Mesenchymal stem cell (in vitro differentiated cells and primary cell): ENCODE measurements around the gene GHITM.

Source experiments
- DNase-seq: peaks from one replicate; pipeline ENCODE4 v3.0.0-alpha.2; 2013
- H2AFZ ChIP-seq: one replicate; pipeline ENCODE4 v1.6.1; 2013; ENCODE audit warnings: low read depth, mild to moderate bottlenecking, control low read depth, inconsistent platforms, low read length, moderate library complexity
- H2AK5ac ChIP-seq: 2 replicates; pipeline ENCODE4 v1.6.1; 2013; ENCODE audit warnings: low read length, moderate library complexity, mild to moderate bottlenecking, inconsistent platforms; ENCODE audit not compliant: severe bottlenecking
- H2BK120ac ChIP-seq: one replicate; pipeline ENCODE4 v1.6.1; 2013; ENCODE audit warnings: low read depth, mild to moderate bottlenecking, inconsistent platforms, low read length, moderate library complexity
- H2BK12ac ChIP-seq, 2 experiments: one replicate each; pipeline ENCODE4 v1.6.1; 2013; ENCODE audit warnings: inconsistent platforms in 2 of 2, low read length in 2 of 2, mild to moderate bottlenecking in 2 of 2, moderate library complexity in 2 of 2, control low read depth in 1 of 2
- H2BK15ac ChIP-seq: one replicate; pipeline ENCODE4 v1.6.1; 2013; ENCODE audit warnings: mild to moderate bottlenecking, low read depth, inconsistent platforms; ENCODE audit not compliant: poor library complexity, severe bottlenecking
- H2BK5ac ChIP-seq: 2 replicates; pipeline ENCODE4 v1.6.1; 2013; ENCODE audit warnings: low read depth, mild to moderate bottlenecking, low read length, control low read depth, inconsistent platforms; ENCODE audit not compliant: poor library complexity, severe bottlenecking
- H3K14ac ChIP-seq, 2 experiments: one replicate each; pipeline ENCODE4 v1.6.1; 2013; ENCODE audit warnings: inconsistent platforms in 2 of 2, low read length in 2 of 2, control low read depth in 1 of 2, mild to moderate bottlenecking in 1 of 2, moderate library complexity in 1 of 2
- H3K18ac ChIP-seq, 2 experiments: one replicate each; pipeline ENCODE4 v1.6.1; 2013; ENCODE audit warnings: inconsistent platforms in 2 of 2, low read length in 2 of 2, control low read depth in 1 of 2, low read depth in 1 of 2, mild to moderate bottlenecking in 1 of 2
- H3K23ac ChIP-seq, 2 experiments: one replicate each; pipeline ENCODE4 v1.6.1; 2013; ENCODE audit warnings: inconsistent platforms in 2 of 2, low read length in 2 of 2, mild to moderate bottlenecking in 2 of 2, moderate library complexity in 2 of 2, control low read depth in 1 of 2
- H3K27ac ChIP-seq: 2 replicates; pipeline ENCODE4 v1.5.1; 2013; ENCODE audit warnings: mild to moderate bottlenecking, moderate library complexity, low read length, control low read depth, inconsistent platforms; ENCODE audit not compliant: poor library complexity, severe bottlenecking
- H3K27me3 ChIP-seq, 2 experiments: 2 replicates each; pipeline versions ENCODE4 v1.6.1 to v1.7.0; 2013; ENCODE audit warnings: low read length in 2 of 2, mild to moderate bottlenecking in 2 of 2, moderate library complexity in 2 of 2, control low read depth in 1 of 2, inconsistent platforms in 1 of 2; ENCODE audit not compliant: control insufficient read depth in 1 of 2, insufficient read depth in 1 of 2
- H3K36me3 ChIP-seq, 2 experiments: 2 replicates each; pipeline versions ENCODE4 v1.6.1 to v1.7.0; 2013; ENCODE audit warnings: low read length in 2 of 2, control low read depth in 1 of 2, inconsistent platforms in 1 of 2, low read depth in 1 of 2, mild to moderate bottlenecking in 1 of 2; ENCODE audit not compliant: insufficient read depth in 2 of 2, control insufficient read depth in 1 of 2
- H3K4ac ChIP-seq, 2 experiments: one replicate each; pipeline ENCODE4 v1.6.1; 2013; ENCODE audit warnings: inconsistent platforms in 2 of 2, low read length in 2 of 2, mild to moderate bottlenecking in 2 of 2, moderate library complexity in 2 of 2, control low read depth in 1 of 2, low read depth in 1 of 2
- H3K4me1 ChIP-seq: 2 replicates; pipeline ENCODE4 v1.6.1; 2013; ENCODE audit warnings: low read depth, low read length, control low read depth; ENCODE audit not compliant: control insufficient read depth, insufficient read depth
- H3K4me2 ChIP-seq: 2 replicates; pipeline ENCODE4 v1.6.1; 2013; ENCODE audit warnings: low read length, mild to moderate bottlenecking, inconsistent platforms; ENCODE audit not compliant: poor library complexity, severe bottlenecking
- H3K4me3 ChIP-seq, 2 experiments: 2 replicates each; pipeline versions ENCODE4 v1.5.1 to v1.7.0; 2013; ENCODE audit warnings: low read length in 2 of 2, mild to moderate bottlenecking in 2 of 2, control low read depth in 1 of 2, low read depth in 1 of 2; ENCODE audit not compliant: insufficient read depth in 1 of 2
- H3K79me1 ChIP-seq: replicated peaks from 2 replicates; pipeline ENCODE4 v1.6.1; 2013; ENCODE audit warnings: mild to moderate bottlenecking, control low read depth, low read length, inconsistent platforms; ENCODE audit not compliant: poor library complexity, severe bottlenecking
- H3K9ac ChIP-seq: 2 replicates; pipeline ENCODE4 v1.7.0; 2013; ENCODE audit warnings: mild to moderate bottlenecking, low read length, moderate library complexity
- H3K9me3 ChIP-seq: 2 replicates; pipeline ENCODE4 v1.7.0; 2013; ENCODE audit warnings: mild to moderate bottlenecking, low read length; ENCODE audit not compliant: control insufficient read depth
- H4K8ac ChIP-seq: one replicate; pipeline ENCODE4 v1.6.1; 2013; ENCODE audit warnings: inconsistent platforms, mild to moderate bottlenecking, low read length, moderate library complexity
- H4K91ac ChIP-seq: one replicate; pipeline ENCODE4 v1.6.1; 2013; ENCODE audit warnings: mild to moderate bottlenecking, low read length, inconsistent platforms
- WGBS: methylation state at CpG from one replicate; pipeline ENCODE4 v1.1.7; 2013; ENCODE audit warnings: mixed read lengths; 5-methylcytosine and 5-hydroxymethylcytosine counted together

Gene GHITM

DNA sequence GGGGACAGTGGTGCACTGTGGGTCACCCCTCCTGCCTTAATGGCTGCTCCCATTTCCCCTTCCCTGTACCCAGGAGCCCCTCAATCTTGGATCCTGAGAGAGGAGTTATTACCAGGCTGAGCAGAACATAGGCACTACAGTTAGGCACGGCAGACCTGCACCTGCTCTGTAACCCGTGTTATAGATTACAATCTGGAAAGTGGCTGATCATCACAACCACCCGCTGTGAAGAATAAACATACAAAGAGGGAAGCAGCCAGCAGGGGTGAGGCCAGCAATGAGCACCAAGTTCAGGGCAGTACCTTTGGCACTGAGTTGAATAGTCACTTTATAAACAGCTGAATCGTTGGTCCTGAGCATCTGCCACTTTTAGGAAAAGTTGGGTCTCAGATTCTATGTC lies 56.8 kb downstream of the GHITM start:
- no peak overlapping the region for H3K9ac ChIP-seq
- no peak overlapping the region for H3K4me2 ChIP-seq
- DNase-seq, result no peak
- H2BK5ac ChIP-seq, result no peak overlapping the region
- H3K23ac ChIP-seq, result no peak overlapping the region
- no peak overlapping the region for H3K4me3 ChIP-seq
- no peaks in the 10 kb centered on the region for H3K79me1 ChIP-seq
- H3K14ac ChIP-seq, result no peak overlapping the region
- no peak overlapping the region for H3K4ac ChIP-seq
- H2BK12ac ChIP-seq, result no peak overlapping the region
- H2AFZ ChIP-seq, result no peak overlapping the region
- H3K18ac ChIP-seq, result no peak overlapping the region
- H3K27me3 ChIP-seq, result peaks cover 42 to 90% of the 10 kb centered on the region in 2 experiments
- H3K9me3 ChIP-seq, result no peaks in the 10 kb centered on the region
- H2BK120ac ChIP-seq, result no peak overlapping the region
- H4K8ac ChIP-seq, result no peak overlapping the region
- H2AK5ac ChIP-seq, result no peak overlapping the region
- 66% methylated on average over 4 of the region's 4 CpGs for WGBS
- H4K91ac ChIP-seq, result no peak overlapping the region
- H2BK15ac ChIP-seq, result no peak overlapping the region
- no peaks in the 10 kb centered on the region for H3K36me3 ChIP-seq
- H3K27ac ChIP-seq, result no peak overlapping the region
- peaks cover 21% of the 10 kb centered on the region for H3K4me1 ChIP-seq

DNA sequence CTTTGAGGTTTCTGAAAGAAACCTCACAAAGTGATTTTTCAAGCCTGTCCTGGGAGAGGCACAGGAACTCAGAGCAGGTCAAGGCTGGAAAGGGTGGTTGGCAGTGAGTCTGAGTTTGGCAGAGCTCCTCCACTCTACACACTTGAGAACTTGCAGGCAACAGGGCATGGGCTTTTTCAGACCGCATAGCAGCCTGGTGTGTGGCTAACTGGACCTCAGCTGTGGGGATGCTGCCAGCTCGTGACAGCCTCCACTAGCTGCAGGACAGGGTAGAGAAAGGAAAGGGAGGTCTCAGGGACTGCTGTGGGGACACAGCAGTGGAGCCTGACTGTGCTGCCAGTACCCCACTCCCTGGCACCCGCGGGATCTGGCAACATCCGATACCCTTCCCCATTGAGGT lies 57.6 kb downstream of the GHITM start:
- Histone ChIP-seq H2BK15ac (no peak overlapping the region), H3K14ac (no peak overlapping the region), H3K4me2 (no peak overlapping the region), H2AFZ (no peak overlapping the region), H2BK12ac (no peak overlapping the region), H3K9ac (no peak overlapping the region), H2BK5ac (no peak overlapping the region), H3K36me3 (no peaks in the 10 kb centered on the region), H3K4ac (no peak overlapping the region), H4K8ac (no peak overlapping the region), H3K79me1 (no peaks in the 10 kb centered on the region), H3K4me1 (peaks cover 21% of the 10 kb centered on the region), H3K4me3 (no peak overlapping the region), H3K27ac (no peak overlapping the region), H3K23ac (no peak overlapping the region), H4K91ac (no peak overlapping the region), H2AK5ac (no peak overlapping the region), H3K27me3 (peaks cover 40 to 88% of the 10 kb centered on the region in 2 experiments), H3K18ac (no peak overlapping the region), H3K9me3 (no peaks in the 10 kb centered on the region), H2BK120ac (no peak overlapping the region)
- WGBS, result 74% methylated on average over 2 of the region's 5 CpGs
- DNase-seq, result no peak

DNA sequence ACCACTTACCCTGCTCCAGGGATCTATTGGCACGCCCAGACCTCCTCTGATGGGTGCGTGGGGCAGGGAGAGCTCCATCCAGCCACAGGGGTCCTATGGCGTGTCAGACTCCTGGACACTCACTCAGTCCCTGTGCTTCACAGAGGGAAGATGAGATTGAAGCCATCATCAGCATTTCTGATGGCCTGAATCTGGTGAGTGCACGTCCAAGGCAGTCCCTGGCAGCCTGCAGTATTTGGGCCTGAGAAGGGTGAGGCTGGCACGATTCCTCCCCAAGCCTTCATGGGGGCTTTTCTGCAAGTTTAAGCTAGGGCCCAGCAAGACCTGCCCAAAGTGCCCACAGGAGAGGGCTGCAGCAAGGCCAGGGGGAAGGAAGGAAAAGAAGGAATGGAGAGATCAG lies 58.3 kb downstream of the GHITM start:
- Histone ChIP-seq H3K9me3 (no peaks in the 10 kb centered on the region), H2BK5ac (no peak overlapping the region), H2AK5ac (no peak overlapping the region), H3K14ac (no peak overlapping the region), H3K27ac (no peak overlapping the region), H3K4me1 (peaks cover 21% of the 10 kb centered on the region), H3K9ac (no peak overlapping the region), H4K91ac (no peak overlapping the region), H3K79me1 (no peaks in the 10 kb centered on the region), H3K23ac (no peak overlapping the region), H3K18ac (no peak overlapping the region), H2BK15ac (no peak overlapping the region), H2AFZ (no peak overlapping the region), H3K27me3 (peaks cover 38 to 87% of the 10 kb centered on the region in 2 experiments), H3K4me2 (no peak overlapping the region), H3K36me3 (no peaks in the 10 kb centered on the region), H3K4me3 (no peak overlapping the region), H2BK120ac (no peak overlapping the region), H3K4ac (no peak overlapping the region), H4K8ac (no peak overlapping the region), H2BK12ac (no peak overlapping the region)
- no peak for DNase-seq
- 84% methylated on average over 5 of the region's 5 CpGs for WGBS

DNA sequence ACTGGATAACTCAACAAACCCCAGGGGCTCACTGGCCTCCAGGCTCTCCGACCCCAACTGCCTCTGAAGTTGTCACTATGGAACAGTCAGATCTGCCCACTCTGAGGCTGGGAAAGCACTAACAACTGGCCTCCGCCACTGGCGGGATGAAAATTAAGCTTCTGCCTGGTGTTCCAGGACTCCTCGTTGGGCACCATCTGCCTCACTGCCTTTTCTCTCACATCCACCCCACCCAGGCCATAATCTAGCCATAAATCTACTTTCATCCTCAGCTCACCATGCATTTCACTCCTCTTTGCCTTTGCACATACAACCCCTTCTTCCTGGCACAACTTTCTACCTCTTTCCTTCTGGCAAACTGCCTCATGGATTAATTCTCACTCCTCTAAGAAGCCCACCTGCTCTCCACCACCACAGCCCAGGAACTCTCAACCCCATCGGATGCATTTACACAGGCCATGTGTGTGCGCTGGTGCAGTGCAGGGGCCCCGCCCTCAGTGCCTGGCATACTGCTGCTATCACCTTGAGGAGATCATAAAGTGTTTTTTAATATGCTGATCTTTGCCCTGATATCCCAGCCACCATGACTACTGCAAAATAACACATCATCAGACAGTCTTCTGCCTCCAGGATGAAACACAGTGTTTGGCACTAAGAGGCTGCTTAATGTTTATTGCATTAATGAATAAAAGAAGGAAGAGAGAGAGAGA lies 59.1 kb downstream of the GHITM start:
- H3K23ac ChIP-seq, result no peak overlapping the region
- H2AK5ac ChIP-seq, result no peak overlapping the region
- H3K18ac ChIP-seq, result no peak overlapping the region
- no peak overlapping the region for H3K4me3 ChIP-seq
- H3K27me3 ChIP-seq, result peaks cover 34 to 80% of the 10 kb centered on the region in 2 experiments
- H4K91ac ChIP-seq, result no peak overlapping the region
- no peak for DNase-seq
- 86% methylated on average over 7 of the region's 7 CpGs for WGBS
- no peak overlapping the region for H3K4me2 ChIP-seq
- H2BK15ac ChIP-seq, result no peak overlapping the region
- H2BK5ac ChIP-seq, result no peak overlapping the region
- no peak overlapping the region for H3K27ac ChIP-seq
- H3K79me1 ChIP-seq, result no peaks in the 10 kb centered on the region
- H2BK12ac ChIP-seq, result no peak overlapping the region
- no peak overlapping the region for H3K14ac ChIP-seq
- H2BK120ac ChIP-seq, result no peak overlapping the region
- H3K9ac ChIP-seq, result no peak overlapping the region
- H4K8ac ChIP-seq, result no peak overlapping the region
- no peaks in the 10 kb centered on the region for H3K9me3 ChIP-seq
- no peak overlapping the region for H2AFZ ChIP-seq
- H3K4me1 ChIP-seq, result peaks cover 21% of the 10 kb centered on the region
- no peaks in the 10 kb centered on the region for H3K36me3 ChIP-seq
- no peak overlapping the region for H3K4ac ChIP-seq
